ENCODE results near the gene QSOX2.

DNA sequence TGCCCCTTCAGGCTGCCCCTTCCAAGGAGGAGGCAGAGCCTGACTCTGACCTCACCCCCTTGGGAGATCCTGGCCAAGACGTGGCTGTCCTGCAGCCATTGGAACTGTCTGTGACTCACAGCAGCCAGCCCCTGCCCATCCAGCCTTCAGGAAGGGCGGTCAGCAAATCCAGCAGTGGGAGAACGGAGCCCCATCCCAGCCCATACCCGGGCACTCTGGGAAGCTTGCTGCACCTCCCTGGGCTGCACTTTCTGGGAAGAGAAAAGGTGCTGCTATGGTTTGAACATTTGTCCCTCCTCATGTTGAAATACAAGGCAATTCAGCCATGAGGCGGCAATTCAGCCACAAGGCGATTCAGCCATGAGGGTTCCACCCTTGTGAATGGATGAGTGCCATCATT lies 33.9 kb upstream of the QSOX2 start:
- TF ChIP-seq, protein P1, sequence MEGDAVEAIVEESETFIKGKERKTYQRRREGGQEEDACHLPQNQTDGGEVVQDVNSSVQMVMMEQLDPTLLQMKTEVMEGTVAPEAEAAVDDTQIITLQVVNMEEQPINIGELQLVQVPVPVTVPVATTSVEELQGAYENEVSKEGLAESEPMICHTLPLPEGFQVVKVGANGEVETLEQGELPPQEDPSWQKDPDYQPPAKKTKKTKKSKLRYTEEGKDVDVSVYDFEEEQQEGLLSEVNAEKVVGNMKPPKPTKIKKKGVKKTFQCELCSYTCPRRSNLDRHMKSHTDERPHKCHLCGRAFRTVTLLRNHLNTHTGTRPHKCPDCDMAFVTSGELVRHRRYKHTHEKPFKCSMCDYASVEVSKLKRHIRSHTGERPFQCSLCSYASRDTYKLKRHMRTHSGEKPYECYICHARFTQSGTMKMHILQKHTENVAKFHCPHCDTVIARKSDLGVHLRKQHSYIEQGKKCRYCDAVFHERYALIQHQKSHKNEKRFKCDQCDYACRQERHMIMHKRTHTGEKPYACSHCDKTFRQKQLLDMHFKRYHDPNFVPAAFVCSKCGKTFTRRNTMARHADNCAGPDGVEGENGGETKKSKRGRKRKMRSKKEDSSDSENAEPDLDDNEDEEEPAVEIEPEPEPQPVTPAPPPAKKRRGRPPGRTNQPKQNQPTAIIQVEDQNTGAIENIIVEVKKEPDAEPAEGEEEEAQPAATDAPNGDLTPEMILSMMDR (IDR thresholded peaks at IDR 0.05; ENCODE audit: low read length): no peak
- TF ChIP-seq EZH2 (IDR thresholded peaks at IDR 0.05; ENCODE audit: borderline replicate concordance, low read length): no peak
